ENCODE results near the gene AFF3.

AFF3 gene

GRCh38 chr2:100009743-100010142 is 132.6 kb downstream of the AFF3 start:
- H3K4me1 ChIP-seq (ENCODE audit: control insufficient read depth in 5 of 5, insufficient read depth in 5 of 5, low read length in 5 of 5): peaks cover 0 to 9% (median 4%) of the 10 kb centered on the region in 5 donors
- peaks cover 0 to 15% (median 7%) of the 10 kb centered on the region in 5 donors for H3K36me3 ChIP-seq (ENCODE audit: control insufficient read depth in 5 of 5, insufficient read depth in 5 of 5, low read length in 5 of 5)
- H3K9ac ChIP-seq (ENCODE audit: low read length in 5 of 5): no peak overlapping the region
- no peak overlapping the region for H3K27ac ChIP-seq (ENCODE audit: low read depth, low read length)
- H3K9me3 ChIP-seq (ENCODE audit: control insufficient read depth in 5 of 5, low read length in 5 of 5): no peaks in the 10 kb centered on the region
- no peaks in the 10 kb centered on the region for H3K27me3 ChIP-seq (ENCODE audit: control insufficient read depth in 5 of 5, insufficient read depth in 4 of 5, low read length in 5 of 5)
- H3K4me3 ChIP-seq (ENCODE audit: low read depth in 1 of 5, low read length in 5 of 5): no peak overlapping the region

- H3K4me3 ChIP-seq (ENCODE audit: low read depth in 1 of 5, low read length in 5 of 5): no peak overlapping the region
- no peaks in the 10 kb centered on the region for H3K9me3 ChIP-seq (ENCODE audit: control insufficient read depth in 5 of 5, low read length in 5 of 5)
- H3K27ac ChIP-seq (ENCODE audit: low read depth, low read length): no peak overlapping the region
- peaks cover 0 to 15% (median 7%) of the 10 kb centered on the region in 5 donors for H3K36me3 ChIP-seq (ENCODE audit: control insufficient read depth in 5 of 5, insufficient read depth in 5 of 5, low read length in 5 of 5)
- peaks cover 0 to 9% (median 3%) of the 10 kb centered on the region in 5 donors for H3K4me1 ChIP-seq (ENCODE audit: control insufficient read depth in 5 of 5, insufficient read depth in 5 of 5, low read length in 5 of 5)
- no peak overlapping the region for H3K9ac ChIP-seq (ENCODE audit: low read length in 5 of 5)
- H3K27me3 ChIP-seq (ENCODE audit: control insufficient read depth in 5 of 5, insufficient read depth in 4 of 5, low read length in 5 of 5): no peaks in the 10 kb centered on the region
Observed at GRCh38 chr2:100008956-100009355, 133.4 kb downstream of the AFF3 start.

GRCh38 chr2:100006516-100006915 is 135.9 kb downstream of the AFF3 start:
- Histone ChIP-seq H3K27me3 (ENCODE audit: control insufficient read depth in 5 of 5, insufficient read depth in 4 of 5, low read length in 5 of 5) (no peaks in the 10 kb centered on the region), H3K4me3 (ENCODE audit: low read depth in 1 of 5, low read length in 5 of 5) (no peak overlapping the region), H3K9ac (ENCODE audit: low read length in 5 of 5) (no peak overlapping the region), H3K4me1 (ENCODE audit: control insufficient read depth in 5 of 5, insufficient read depth in 5 of 5, low read length in 5 of 5) (peaks cover 0 to 5% (median 0%) of the 10 kb centered on the region in 5 donors), H3K9me3 (ENCODE audit: control insufficient read depth in 5 of 5, low read length in 5 of 5) (no peaks in the 10 kb centered on the region), H3K27ac (ENCODE audit: low read depth, low read length) (no peak overlapping the region), H3K36me3 (ENCODE audit: control insufficient read depth in 5 of 5, insufficient read depth in 5 of 5, low read length in 5 of 5) (peaks cover 0 to 20% (median 7%) of the 10 kb centered on the region in 5 donors)

DNA sequence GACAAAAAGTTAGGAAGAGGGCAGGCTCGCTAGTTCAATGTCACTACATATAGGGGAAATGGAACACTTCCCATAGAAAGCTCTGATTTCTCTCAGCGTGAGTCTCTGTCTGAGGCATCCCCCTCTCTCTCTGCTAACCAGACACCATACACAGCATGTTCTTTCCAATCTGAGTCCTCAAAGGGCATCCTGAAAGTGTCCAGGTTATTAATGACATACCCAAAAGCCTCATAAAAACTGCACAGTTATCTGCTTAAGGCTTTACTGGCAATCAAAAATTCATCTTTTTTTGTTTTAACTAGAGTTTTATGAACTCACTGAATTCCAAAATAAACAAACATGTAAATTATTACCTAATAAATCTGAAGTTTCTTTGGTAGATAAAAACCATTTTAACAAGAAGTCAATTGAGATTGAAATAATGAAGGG is 137.4 kb downstream of the AFF3 start:
- Histone ChIP-seq H3K27ac (ENCODE audit: low read depth, low read length) (peak overlapping the region; percentile 28), H3K9ac (ENCODE audit: low read length in 5 of 5) (no peak overlapping the region), H3K36me3 (ENCODE audit: control insufficient read depth in 5 of 5, insufficient read depth in 5 of 5, low read length in 5 of 5) (peaks cover 0 to 22% (median 7%) of the 10 kb centered on the region in 5 donors), H3K4me3 (ENCODE audit: low read depth in 1 of 5, low read length in 5 of 5) (no peak overlapping the region), H3K27me3 (ENCODE audit: control insufficient read depth in 5 of 5, insufficient read depth in 4 of 5, low read length in 5 of 5) (no peaks in the 10 kb centered on the region), H3K9me3 (ENCODE audit: control insufficient read depth in 5 of 5, low read length in 5 of 5) (no peaks in the 10 kb centered on the region), H3K4me1 (ENCODE audit: control insufficient read depth in 5 of 5, insufficient read depth in 5 of 5, low read length in 5 of 5) (peaks cover 0 to 5% (median 0%) of the 10 kb centered on the region in 5 donors)

DNA sequence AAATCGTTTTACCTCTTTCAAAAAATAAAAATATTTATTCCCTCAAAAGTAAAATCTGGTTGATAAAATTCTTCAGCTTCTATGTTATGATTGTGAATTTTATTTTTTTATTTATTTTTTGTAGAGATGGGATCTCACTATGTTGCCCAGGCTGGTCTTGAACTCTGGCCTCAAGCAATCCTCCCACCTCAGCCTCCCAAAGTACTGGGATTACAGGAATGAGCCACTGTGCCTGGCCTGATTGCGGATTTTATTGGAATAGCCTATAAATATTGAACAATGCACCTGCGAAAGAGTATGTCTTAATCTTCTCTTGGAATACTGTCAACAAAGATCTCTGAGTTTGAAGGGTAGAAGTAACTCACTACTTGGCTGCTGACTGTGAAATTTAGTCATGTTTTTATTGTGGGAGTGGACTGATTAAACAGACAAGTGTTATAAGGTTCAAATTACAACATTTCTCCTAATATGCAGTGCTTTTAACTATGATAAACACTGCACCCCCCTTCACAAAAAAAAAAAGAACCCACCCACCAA is 138.0 kb downstream of the AFF3 start:
- H3K9me3 ChIP-seq (ENCODE audit: control insufficient read depth in 5 of 5, low read length in 5 of 5): no peaks in the 10 kb centered on the region
- peaks cover 0 to 22% (median 7%) of the 10 kb centered on the region in 5 donors for H3K36me3 ChIP-seq (ENCODE audit: control insufficient read depth in 5 of 5, insufficient read depth in 5 of 5, low read length in 5 of 5)
- H3K27me3 ChIP-seq (ENCODE audit: control insufficient read depth in 5 of 5, insufficient read depth in 4 of 5, low read length in 5 of 5): no peaks in the 10 kb centered on the region
- H3K9ac ChIP-seq (ENCODE audit: low read length in 5 of 5): no peak overlapping the region
- peak overlapping the region; percentile 28 for H3K27ac ChIP-seq (ENCODE audit: low read depth, low read length)
- no peak overlapping the region for H3K4me3 ChIP-seq (ENCODE audit: low read depth in 1 of 5, low read length in 5 of 5)
- peaks cover 0 to 5% (median 0%) of the 10 kb centered on the region in 5 donors for H3K4me1 ChIP-seq (ENCODE audit: control insufficient read depth in 5 of 5, insufficient read depth in 5 of 5, low read length in 5 of 5)

GRCh38 chr2:100002059-100002458 is 140.3 kb downstream of the AFF3 start:
- no peak overlapping the region for H3K9ac ChIP-seq (ENCODE audit: low read length in 5 of 5)
- H3K27me3 ChIP-seq (ENCODE audit: control insufficient read depth in 5 of 5, insufficient read depth in 4 of 5, low read length in 5 of 5): no peaks in the 10 kb centered on the region
- no peak overlapping the region for H3K27ac ChIP-seq (ENCODE audit: low read depth, low read length)
- no peaks in the 10 kb centered on the region for H3K9me3 ChIP-seq (ENCODE audit: control insufficient read depth in 5 of 5, low read length in 5 of 5)
- H3K4me1 ChIP-seq (ENCODE audit: control insufficient read depth in 5 of 5, insufficient read depth in 5 of 5, low read length in 5 of 5): peaks cover 0 to 15% (median 0%) of the 10 kb centered on the region in 5 donors
- peaks cover 0 to 15% (median 7%) of the 10 kb centered on the region in 5 donors for H3K36me3 ChIP-seq (ENCODE audit: control insufficient read depth in 5 of 5, insufficient read depth in 5 of 5, low read length in 5 of 5)
- H3K4me3 ChIP-seq (ENCODE audit: low read depth in 1 of 5, low read length in 5 of 5): no peak overlapping the region

DNA sequence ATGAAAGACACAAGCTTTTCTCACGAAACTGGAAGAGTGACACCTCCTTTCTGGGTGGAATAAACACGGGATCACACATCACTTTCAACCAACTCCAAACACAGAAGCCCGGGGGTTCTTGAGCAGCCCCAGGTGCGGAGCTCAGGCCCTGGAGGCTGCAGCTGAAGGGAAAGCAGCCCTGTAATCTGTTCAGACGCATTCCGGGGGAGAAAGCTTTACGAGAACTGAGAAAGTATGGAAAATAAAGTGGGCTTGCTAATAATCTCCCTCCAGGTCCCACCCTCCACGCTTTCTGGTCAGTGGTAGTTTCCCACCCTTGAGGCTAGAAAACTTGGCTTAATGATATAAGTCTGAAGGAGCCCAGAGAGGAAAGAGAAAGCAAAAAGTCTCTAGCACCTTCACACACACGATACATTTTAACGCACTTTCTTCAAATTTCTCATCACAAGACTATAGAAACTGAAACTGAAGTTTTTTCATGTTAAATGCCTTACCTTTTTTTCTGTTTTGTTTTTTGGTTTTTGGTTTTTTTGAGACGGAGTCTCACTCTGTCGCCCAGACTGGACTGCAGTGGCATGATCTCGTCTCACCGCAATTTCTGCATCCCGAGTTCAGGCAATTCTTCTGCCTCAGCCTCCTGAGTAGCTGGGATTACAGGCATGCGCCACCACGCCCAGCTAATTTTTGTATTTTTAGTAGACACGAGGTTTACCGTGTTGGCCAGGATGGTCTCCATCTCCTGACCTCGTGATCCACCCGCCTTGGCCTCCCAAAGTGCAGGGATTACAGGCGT is 141.3 kb downstream of the AFF3 start:
- Histone ChIP-seq H3K27me3 (ENCODE audit: control insufficient read depth in 5 of 5, insufficient read depth in 4 of 5, low read length in 5 of 5) (no peaks in the 10 kb centered on the region), H3K9me3 (ENCODE audit: control insufficient read depth in 5 of 5, low read length in 5 of 5) (no peaks in the 10 kb centered on the region), H3K36me3 (ENCODE audit: control insufficient read depth in 5 of 5, insufficient read depth in 5 of 5, low read length in 5 of 5) (peaks cover 0 to 8% (median 0%) of the 10 kb centered on the region in 5 donors), H3K4me3 (ENCODE audit: low read depth in 1 of 5, low read length in 5 of 5) (no peak overlapping the region), H3K4me1 (ENCODE audit: control insufficient read depth in 5 of 5, insufficient read depth in 5 of 5, low read length in 5 of 5) (peaks cover 0 to 15% (median 0%) of the 10 kb centered on the region in 5 donors), H3K9ac (ENCODE audit: low read length in 5 of 5) (no peak overlapping the region), H3K27ac (ENCODE audit: low read depth, low read length) (no peak overlapping the region)

- no peaks in the 10 kb centered on the region for H3K27me3 ChIP-seq (ENCODE audit: control insufficient read depth in 5 of 5, insufficient read depth in 4 of 5, low read length in 5 of 5)
- no peak overlapping the region for H3K9ac ChIP-seq (ENCODE audit: low read length in 5 of 5)
- H3K9me3 ChIP-seq (ENCODE audit: control insufficient read depth in 5 of 5, low read length in 5 of 5): no peaks in the 10 kb centered on the region
- no peak overlapping the region for H3K4me3 ChIP-seq (ENCODE audit: low read depth in 1 of 5, low read length in 5 of 5)
- H3K4me1 ChIP-seq (ENCODE audit: control insufficient read depth in 5 of 5, insufficient read depth in 5 of 5, low read length in 5 of 5): peaks cover 0 to 11% (median 0%) of the 10 kb centered on the region in 5 donors
- peaks cover 0 to 8% (median 0%) of the 10 kb centered on the region in 5 donors for H3K36me3 ChIP-seq (ENCODE audit: control insufficient read depth in 5 of 5, insufficient read depth in 5 of 5, low read length in 5 of 5)
- no peak overlapping the region for H3K27ac ChIP-seq (ENCODE audit: low read depth, low read length)
Observed at GRCh38 chr2:99998651-99999320, 143.6 kb downstream of the AFF3 start.

GRCh38 chr2:99989905-99990304 is 152.5 kb downstream of the AFF3 start:
- Histone ChIP-seq H3K4me3 (ENCODE audit: low read depth in 1 of 5, low read length in 5 of 5) (no peak overlapping the region), H3K27me3 (ENCODE audit: control insufficient read depth in 5 of 5, insufficient read depth in 4 of 5, low read length in 5 of 5) (no peaks in the 10 kb centered on the region), H3K27ac (ENCODE audit: low read depth, low read length) (no peak overlapping the region), H3K9me3 (ENCODE audit: control insufficient read depth in 5 of 5, low read length in 5 of 5) (no peaks in the 10 kb centered on the region), H3K36me3 (ENCODE audit: control insufficient read depth in 5 of 5, insufficient read depth in 5 of 5, low read length in 5 of 5) (no peaks in the 10 kb centered on the region), H3K4me1 (ENCODE audit: control insufficient read depth in 5 of 5, insufficient read depth in 5 of 5, low read length in 5 of 5) (peaks cover 0 to 3% (median under 1%) of the 10 kb centered on the region in 5 donors), H3K9ac (ENCODE audit: low read length in 5 of 5) (no peak overlapping the region)

DNA sequence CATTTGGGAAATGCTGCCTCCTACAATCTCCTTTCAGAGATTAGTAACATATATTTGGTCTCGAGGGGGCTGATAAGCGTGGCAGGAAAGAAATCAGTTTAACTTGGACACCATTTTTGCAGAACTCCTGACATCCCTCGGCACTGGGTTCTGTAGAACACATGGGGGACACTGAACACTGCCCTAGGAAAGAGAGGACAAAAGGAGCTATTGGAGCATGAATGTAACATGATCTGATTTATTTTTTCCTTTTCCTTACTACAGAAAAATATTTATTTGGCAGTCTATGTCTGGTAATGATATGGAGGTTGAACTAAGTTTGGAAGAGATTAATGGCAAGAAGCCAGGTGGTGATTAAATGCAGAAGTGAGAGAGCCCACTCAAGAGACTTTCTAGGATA is 153.8 kb downstream of the AFF3 start:
- Histone ChIP-seq H3K9me3 (ENCODE audit: control insufficient read depth in 5 of 5, low read length in 5 of 5) (no peaks in the 10 kb centered on the region), H3K4me1 (ENCODE audit: control insufficient read depth in 5 of 5, insufficient read depth in 5 of 5, low read length in 5 of 5) (peaks cover 0 to 7% (median 4%) of the 10 kb centered on the region in 5 donors), H3K4me3 (ENCODE audit: low read depth in 1 of 5, low read length in 5 of 5) (no peak overlapping the region), H3K36me3 (ENCODE audit: control insufficient read depth in 5 of 5, insufficient read depth in 5 of 5, low read length in 5 of 5) (no peaks in the 10 kb centered on the region), H3K27ac (ENCODE audit: low read depth, low read length) (no peak overlapping the region), H3K9ac (ENCODE audit: low read length in 5 of 5) (no peak overlapping the region), H3K27me3 (ENCODE audit: control insufficient read depth in 5 of 5, insufficient read depth in 4 of 5, low read length in 5 of 5) (no peaks in the 10 kb centered on the region)

All from subcutaneous abdominal adipose tissue (tissue), 5 donors.